ENCODE measurements around the gene CLSTN2.

DNA sequence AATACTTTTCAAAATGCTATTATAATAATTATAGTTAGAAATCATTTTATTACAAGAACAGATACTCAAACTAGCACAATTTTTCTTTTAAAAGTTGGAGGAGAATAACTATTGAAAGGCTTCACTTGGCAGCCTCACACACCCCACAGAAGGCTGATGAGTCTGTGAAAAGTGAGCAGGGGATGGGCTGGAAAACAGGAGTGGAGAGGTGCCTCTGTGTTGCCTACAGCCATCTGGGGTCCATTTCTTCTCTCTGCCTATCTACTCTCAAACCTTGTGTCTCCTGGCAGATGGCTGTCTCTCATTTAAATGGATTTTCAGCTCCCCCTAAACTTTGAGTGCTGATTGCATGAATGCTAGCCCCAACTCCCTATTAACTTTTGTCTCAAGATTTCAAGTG is 230.8 kb downstream of the CLSTN2 start:
- TF ChIP-seq POLR2A (IDR thresholded peaks at IDR 0.05): no peak
- TF ChIP-seq CTCF (IDR thresholded peaks at IDR 0.05): no peak
